Activated T-cell treated with anti-CD3 and anti-CD28 coated beads, Interleukin-2, amount 50 U/mL, for 4 hours (primary cell): ENCODE results near the gene ZNF77. TPM values are rescaled to one million over a fixed set of nuclear protein-coding genes. Genes with fewer than 3 reads are reported as not detected.
A peak's percentile ranks its signal among the peaks of the same experiment; 100 is the strongest.

ENCODE experiments used
- ATAC-seq, 2 donors: fragments of 200-7000 bp; cut with Tn5 transposase; one replicate each; pipeline ENCODE4 v1.10.0; 2021
- DNase-seq: peaks from one replicate; pipeline ENCODE4 v3.0.0-alpha.2; 2020
- H3K27me3 Mint-ChIP-seq: one replicate; pipeline ENCODE4 v1.8.0; 2021; ENCODE audit warnings: low read depth, mixed read lengths
- H3K36me3 Mint-ChIP-seq: one replicate; pipeline ENCODE4 v1.8.0; 2022; ENCODE audit warnings: mixed read lengths; ENCODE audit not compliant: insufficient read depth
- H3K4me1 Mint-ChIP-seq: one replicate; pipeline ENCODE4 v1.8.0; 2021; ENCODE audit warnings: low read depth, mixed read lengths
- H3K4me3 Mint-ChIP-seq: one replicate; pipeline ENCODE4 v1.8.0; 2021; ENCODE audit warnings: mild to moderate bottlenecking, moderate library complexity, mixed read lengths
- H3K9me3 Mint-ChIP-seq: one replicate; pipeline ENCODE4 v1.8.0; 2021; ENCODE audit warnings: mixed read lengths
- total RNA-seq, 3 donors: library from RNA; stranded (reverse); gene quantifications; one replicate each; pipeline ENCODE4 v1.2.1, GENCODE V29; 2021

Gene ZNF77
- total RNA-seq, 3 donors from 2014 or later: 3.0 to 3.4 (median 3.2) TPM

GRCh38 chr19:2883686-2884439 is 60.9 kb downstream of the ZNF77 start:
- Mint-ChIP-seq H3K9me3 (no peaks in the 10 kb centered on the region), H3K36me3 (no peaks in the 10 kb centered on the region), H3K4me1 (peaks cover 10% of the 10 kb centered on the region), H3K27me3 (no peaks in the 10 kb centered on the region), H3K4me3 (no peak overlapping the region)
- DNase-seq (no peak), ATAC-seq (peak in 1 of 2 donors; percentile 32)

Other genes starting within 250 kb of the ZNF77 start
- gene GNG7, start 242.3 kb downstream of the ZNF77 start, total RNA-seq: under 1 TPM; 0.33 to 0.55 (median 0.48) TPM
- gene DIRAS1, start 223.6 kb downstream of the ZNF77 start, total RNA-seq: under 1 TPM; 0.13 to 0.27 (median 0.20) TPM
- gene SLC39A3, start 205.0 kb downstream of the ZNF77 start, total RNA-seq: 10 to 100 TPM; 53.6 to 60.5 (median 56.6) TPM
- 100 to 1,000 TPM in 2 of 3 donors, 10 to 100 TPM in 1; 99.3 to 107 (median 102) TPM for gene SGTA, start 161.7 kb downstream of the ZNF77 start, total RNA-seq
- 100 to 1,000 TPM; 180 to 212 (median 188) TPM for gene THOP1, start 159.5 kb downstream of the ZNF77 start, total RNA-seq
- 1 to 10 TPM; 1.0 to 1.2 (median 1.2) TPM for gene ZNF554, start 125.1 kb downstream of the ZNF77 start, total RNA-seq
- gene ZNF555, start 103.5 kb downstream of the ZNF77 start, total RNA-seq: 1 to 10 TPM; 1.2 to 1.6 (median 1.3) TPM
- not detected for gene ZNF556, start 77.6 kb downstream of the ZNF77 start, total RNA-seq
- 1 to 10 TPM; 3.6 to 4.1 (median 3.7) TPM for gene ZNF57, start 44.0 kb downstream of the ZNF77 start, total RNA-seq
- under 1 TPM in 2 of 3 donors, not detected in 1; 0.16 to 0.90 TPM for gene TLE6, start 32.6 kb upstream of the ZNF77 start, total RNA-seq
- 1 to 10 TPM; 4.8 to 5.9 (median 5.7) TPM for gene TLE2, start 84.3 kb upstream of the ZNF77 start, total RNA-seq
- 100 to 1,000 TPM; 232 to 275 (median 258) TPM for gene TLE5, start 117.5 kb upstream of the ZNF77 start, total RNA-seq
- 10 to 100 TPM in 2 of 3 donors, 1 to 10 TPM in 1; 8.0 to 13.5 (median 11.0) TPM for gene GNA11, start 149.4 kb upstream of the ZNF77 start, total RNA-seq
- 10 to 100 TPM in 2 of 3 donors, 1 to 10 TPM in 1; 8.8 to 19.9 (median 11.3) TPM for gene GNA15, start 191.1 kb upstream of the ZNF77 start, total RNA-seq
- gene S1PR4, start 233.8 kb upstream of the ZNF77 start, total RNA-seq: 10 to 100 TPM; 19.4 to 24.5 (median 23.8) TPM
- 100 to 1,000 TPM; 169 to 200 (median 177) TPM for gene NCLN, start 241.0 kb upstream of the ZNF77 start, total RNA-seq